GM12875 (cell line): Measurements from ENCODE around the gene PARD3.

Experiments used
- H3K4me3 ChIP-seq: one replicate; pipeline ENCODE4 v1.5.1; 2011; ENCODE audit warnings: low read depth, low read length, control low read depth
- TF ChIP-seq, protein P1 (sequence below): IDR thresholded peaks from 2 replicates; pipeline ENCODE4 v1.5.1; 2011; ENCODE audit warnings: low read depth, mild to moderate bottlenecking, control low read depth, inconsistent platforms, low read length, moderate library complexity, borderline replicate concordance; ENCODE audit not compliant: insufficient read depth

PARD3 gene

DNA sequence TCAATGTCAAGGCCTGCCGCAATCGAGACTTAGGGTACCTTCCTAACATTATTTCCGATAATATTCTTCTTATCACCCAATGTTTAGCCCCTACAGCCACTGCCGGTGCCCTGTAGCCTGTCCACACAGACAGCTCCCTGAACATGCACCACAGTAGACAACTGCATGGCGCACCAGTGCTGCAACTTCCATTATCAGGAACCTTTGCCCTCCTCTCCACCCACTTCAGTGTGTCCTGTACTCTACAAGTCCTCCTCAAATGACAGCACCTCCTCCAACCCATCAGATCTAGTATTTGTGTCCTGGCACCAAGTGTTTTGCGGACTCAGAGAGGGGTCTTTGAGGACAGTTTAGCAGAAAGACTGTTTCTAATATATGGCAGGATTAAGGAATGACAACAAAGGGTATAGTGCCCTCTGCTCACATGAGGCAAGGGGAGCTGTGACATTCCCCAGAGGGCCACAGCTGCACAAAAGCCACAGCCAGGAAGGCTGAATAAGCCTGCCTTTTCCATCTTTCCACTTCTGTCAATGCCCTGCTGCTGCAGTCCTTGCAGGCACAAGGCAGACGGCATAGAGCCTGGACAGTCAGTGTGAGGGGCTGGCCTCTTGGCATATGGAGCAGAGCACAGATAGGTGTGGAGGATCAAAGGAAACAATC is 335.4 kb downstream of the PARD3 start:
- no peak overlapping the region for H3K4me3 ChIP-seq
- TF ChIP-seq, protein P1, sequence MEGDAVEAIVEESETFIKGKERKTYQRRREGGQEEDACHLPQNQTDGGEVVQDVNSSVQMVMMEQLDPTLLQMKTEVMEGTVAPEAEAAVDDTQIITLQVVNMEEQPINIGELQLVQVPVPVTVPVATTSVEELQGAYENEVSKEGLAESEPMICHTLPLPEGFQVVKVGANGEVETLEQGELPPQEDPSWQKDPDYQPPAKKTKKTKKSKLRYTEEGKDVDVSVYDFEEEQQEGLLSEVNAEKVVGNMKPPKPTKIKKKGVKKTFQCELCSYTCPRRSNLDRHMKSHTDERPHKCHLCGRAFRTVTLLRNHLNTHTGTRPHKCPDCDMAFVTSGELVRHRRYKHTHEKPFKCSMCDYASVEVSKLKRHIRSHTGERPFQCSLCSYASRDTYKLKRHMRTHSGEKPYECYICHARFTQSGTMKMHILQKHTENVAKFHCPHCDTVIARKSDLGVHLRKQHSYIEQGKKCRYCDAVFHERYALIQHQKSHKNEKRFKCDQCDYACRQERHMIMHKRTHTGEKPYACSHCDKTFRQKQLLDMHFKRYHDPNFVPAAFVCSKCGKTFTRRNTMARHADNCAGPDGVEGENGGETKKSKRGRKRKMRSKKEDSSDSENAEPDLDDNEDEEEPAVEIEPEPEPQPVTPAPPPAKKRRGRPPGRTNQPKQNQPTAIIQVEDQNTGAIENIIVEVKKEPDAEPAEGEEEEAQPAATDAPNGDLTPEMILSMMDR, result no peak

DNA sequence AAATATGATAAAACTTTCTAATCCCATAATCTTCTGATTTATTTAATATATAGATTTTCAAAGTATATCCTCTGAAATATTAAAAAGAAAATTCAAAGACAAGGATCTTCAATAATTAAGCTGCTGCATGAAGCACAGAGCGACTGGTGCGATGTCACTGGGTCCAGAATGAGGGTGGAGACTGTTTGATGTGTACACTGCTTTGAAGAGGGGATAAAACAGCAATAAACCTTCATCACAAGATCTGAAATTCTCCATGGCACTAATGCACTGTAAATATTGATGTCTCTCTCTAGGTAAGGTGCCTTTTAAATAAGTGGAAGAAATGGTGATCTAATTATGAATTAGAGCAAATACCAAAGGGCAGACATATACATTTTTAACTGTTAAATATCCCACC is 337.8 kb downstream of the PARD3 start:
- no peak overlapping the region for H3K4me3 ChIP-seq
- TF ChIP-seq, protein P1, result no peak

DNA sequence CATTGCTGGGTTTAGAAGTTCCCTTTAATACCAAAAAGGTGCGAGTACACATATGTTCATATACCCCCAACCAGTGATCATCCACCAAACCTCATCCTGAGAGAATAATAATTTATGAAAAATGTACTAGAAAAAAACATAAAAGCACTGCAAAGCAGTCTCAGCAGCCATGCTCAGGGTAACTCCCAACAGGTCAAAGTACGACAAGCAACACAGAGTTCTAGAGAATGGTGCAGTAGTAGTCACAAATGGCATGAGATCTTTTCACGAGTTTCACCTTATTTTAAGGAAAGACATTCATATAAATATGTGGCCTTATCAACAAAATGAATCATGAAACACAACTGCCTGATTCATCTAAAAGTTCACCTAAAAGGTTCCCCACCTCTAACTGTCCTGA is 338.5 kb downstream of the PARD3 start:
- H3K4me3 ChIP-seq, result no peak overlapping the region
- TF ChIP-seq, protein P1, result no peak

DNA sequence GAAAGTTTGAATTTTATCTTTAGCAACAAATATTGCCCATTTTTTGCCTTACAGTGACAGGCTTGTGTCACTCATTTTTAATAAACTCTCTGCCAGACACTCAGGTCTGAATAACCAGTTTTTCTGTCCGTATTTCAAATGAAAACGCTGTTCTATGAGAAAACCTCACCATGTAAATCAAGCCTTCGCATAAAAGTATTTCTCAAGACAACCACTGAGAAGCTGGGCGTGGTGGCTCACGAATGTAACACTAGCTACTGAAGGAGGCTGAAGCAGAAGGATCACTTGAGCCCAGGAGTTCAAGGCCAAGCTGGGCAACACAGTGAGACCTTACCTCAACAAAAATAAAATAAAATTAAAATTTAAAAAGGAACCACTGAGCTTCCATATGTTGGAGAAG is 339.3 kb downstream of the PARD3 start:
- H3K4me3 ChIP-seq, result no peak overlapping the region
- TF ChIP-seq, protein P1, result no peak

DNA sequence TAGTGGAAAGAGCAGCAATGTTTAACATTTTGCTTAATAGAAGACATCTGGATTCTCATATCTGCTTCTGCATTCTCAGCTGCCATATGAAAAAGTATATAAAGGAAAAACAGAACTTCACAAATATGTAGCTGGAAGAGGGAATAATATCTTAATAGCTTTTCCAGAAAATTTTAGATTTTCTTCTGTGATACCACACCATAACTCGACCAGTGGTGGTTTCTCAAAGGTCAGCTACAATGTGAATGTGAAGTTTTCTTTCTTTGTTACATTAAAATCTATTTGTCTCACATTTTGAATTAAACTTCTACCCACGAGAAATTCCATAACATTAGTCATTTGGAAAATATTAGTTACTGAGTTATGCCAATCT is 339.8 kb downstream of the PARD3 start:
- TF ChIP-seq, protein P1, result no peak
- H3K4me3 ChIP-seq, result no peak overlapping the region

DNA sequence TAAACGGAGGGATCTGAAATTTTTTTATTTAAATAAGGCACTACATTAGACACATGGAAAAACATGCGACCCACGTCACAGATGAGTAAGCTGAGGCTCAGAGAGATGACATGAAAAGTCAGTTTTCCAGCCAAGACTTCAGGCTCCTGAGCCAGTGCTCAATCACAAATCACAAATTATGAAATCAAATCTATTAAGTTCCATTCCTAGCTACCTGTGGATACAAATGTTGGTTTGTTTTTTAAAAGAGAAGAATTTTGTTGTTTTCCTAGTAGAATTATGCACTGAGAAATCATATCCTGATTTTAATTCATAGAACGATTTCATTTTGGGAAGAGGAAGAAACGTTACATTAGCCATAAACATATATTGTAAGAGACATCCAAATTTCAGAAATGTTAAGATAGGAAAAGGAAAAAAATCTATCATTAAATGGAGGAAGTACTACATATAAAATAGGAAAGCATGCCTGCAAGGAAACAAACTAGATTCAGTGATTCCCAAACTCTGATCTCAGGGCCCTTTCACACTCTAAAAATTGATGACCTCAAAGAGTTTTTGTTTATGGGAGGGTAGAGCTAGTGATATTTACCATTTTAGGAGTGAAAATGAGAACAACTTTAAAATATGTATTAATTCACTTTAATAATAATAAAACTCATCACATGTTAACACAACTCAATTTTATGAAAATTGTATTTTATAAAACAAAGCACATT is 340.4 kb downstream of the PARD3 start:
- TF ChIP-seq, protein P1, result no peak

DNA sequence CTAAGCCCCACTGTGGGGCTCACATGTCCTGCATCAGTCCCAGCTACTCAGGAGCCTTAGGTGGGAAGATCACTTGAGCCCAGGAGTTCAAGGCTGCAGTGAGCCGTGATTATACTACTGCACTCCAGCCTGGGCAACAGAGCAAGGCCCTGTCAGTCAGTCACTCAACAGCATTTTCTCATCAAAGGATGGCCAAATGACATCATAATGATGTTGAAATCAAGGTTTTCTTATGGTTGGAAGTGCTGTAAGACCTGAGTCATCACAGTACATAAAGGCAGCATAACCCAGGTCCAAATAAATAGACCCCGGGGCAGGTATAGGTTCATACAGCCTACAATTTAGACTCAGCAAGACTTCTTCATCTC is 341.1 kb downstream of the PARD3 start:
- no peak overlapping the region for H3K4me3 ChIP-seq
- TF ChIP-seq, protein P1, result no peak

More for the DNA sequence above, 340.4 kb downstream of the PARD3 start:
- no peak overlapping the region for H3K4me3 ChIP-seq
